Stimulated activated naive CD8-positive, alpha-beta T cell treated with anti-CD3 and anti-CD28 coated beads, Interleukin-15, Interleukin-2, amounts not matched to agents 100 ng/mL and 50 ng/mL, for 24 hours (primary cell): ENCODE measurements around the gene SOBP.

Experiments
- H3K27ac Mint-ChIP-seq: one replicate; pipeline ENCODE4 v1.8.0; 2021; ENCODE audit warnings: mild to moderate bottlenecking, mixed read lengths
- H3K27me3 Mint-ChIP-seq: one replicate; pipeline ENCODE4 v1.8.0; 2021; ENCODE audit warnings: mixed read lengths
- H3K36me3 Mint-ChIP-seq: one replicate; pipeline ENCODE4 v1.8.0; 2021; ENCODE audit warnings: low read depth, mixed read lengths
- H3K4me1 Mint-ChIP-seq: one replicate; pipeline ENCODE4 v1.8.0; 2021; ENCODE audit warnings: low read depth, mixed read lengths
- H3K4me3 Mint-ChIP-seq: one replicate; pipeline ENCODE4 v1.8.0; 2021; ENCODE audit warnings: mild to moderate bottlenecking, mixed read lengths
- H3K9me3 Mint-ChIP-seq: one replicate; pipeline ENCODE4 v1.8.0; 2021; ENCODE audit warnings: mixed read lengths

SOBP gene

DNA sequence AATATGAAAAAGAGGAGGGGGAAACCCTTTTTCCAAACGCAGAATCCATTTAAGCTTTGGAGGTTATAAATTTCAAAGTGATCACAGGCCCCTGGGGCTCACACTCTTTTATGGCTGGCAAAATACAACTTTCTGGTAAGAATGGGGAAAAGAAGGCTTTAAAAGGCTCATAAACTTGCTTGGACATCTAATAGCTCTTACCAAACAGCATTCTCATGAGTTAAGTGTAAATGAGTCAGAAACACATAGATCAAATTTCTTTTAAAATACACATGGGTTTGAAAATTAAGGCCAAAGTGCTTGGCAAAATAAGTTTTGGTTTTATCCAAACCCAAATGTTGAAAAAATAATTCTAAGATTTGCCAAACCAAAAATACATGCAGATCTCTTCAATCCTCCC, 154.6 kb downstream of the SOBP start:
- H3K4me1 Mint-ChIP-seq: peaks cover 3% of the 10 kb centered on the region
- H3K4me3 Mint-ChIP-seq: no peak overlapping the region
- no peaks in the 10 kb centered on the region for H3K36me3 Mint-ChIP-seq
- no peaks in the 10 kb centered on the region for H3K9me3 Mint-ChIP-seq
- H3K27me3 Mint-ChIP-seq: no peaks in the 10 kb centered on the region
- H3K27ac Mint-ChIP-seq: no peak overlapping the region

DNA sequence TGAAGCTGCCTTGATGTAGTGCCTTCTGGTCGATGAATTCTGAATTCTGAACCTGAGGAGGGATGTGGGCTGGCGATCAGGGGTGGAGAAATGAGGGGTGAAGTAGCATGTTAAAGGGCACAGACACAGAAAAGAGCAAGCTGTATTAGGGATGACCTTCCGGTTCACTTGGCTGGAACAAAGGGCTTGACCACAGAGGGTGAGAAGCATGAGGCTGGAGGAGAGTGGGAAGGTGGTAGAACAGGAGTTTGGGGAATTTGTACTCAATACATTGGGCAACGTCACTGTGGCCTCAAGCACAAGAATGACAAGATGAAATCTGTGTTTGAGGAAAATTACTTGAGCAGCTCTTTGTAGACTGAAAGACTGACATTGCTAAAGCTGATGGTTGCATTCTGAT, 155.8 kb downstream of the SOBP start:
- Mint-ChIP-seq H3K4me1 (peaks cover 3% of the 10 kb centered on the region), H3K9me3 (no peaks in the 10 kb centered on the region), H3K36me3 (no peaks in the 10 kb centered on the region), H3K27ac (no peak overlapping the region), H3K4me3 (no peak overlapping the region), H3K27me3 (no peaks in the 10 kb centered on the region)

DNA sequence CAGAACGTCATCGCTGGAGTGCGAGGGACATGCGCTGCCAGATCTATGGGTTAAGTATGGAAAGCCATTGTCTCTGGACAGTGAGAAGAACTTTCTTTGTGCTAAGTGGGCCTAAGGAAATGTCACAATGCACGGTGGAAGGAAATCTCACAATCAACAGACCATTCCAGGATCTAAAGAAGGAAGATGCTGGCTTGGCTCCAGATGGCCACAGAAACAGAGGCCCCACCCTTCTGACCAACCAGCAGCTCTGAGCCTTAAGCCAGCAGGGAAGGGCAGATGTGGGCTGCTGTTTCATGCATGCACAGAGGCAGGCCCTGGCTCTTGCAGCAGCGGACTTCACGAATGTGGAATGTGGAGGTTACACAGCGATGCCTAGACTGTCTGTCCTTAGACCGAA, 156.3 kb downstream of the SOBP start:
- no peaks in the 10 kb centered on the region for H3K27me3 Mint-ChIP-seq
- H3K4me1 Mint-ChIP-seq: peaks cover 3% of the 10 kb centered on the region
- no peak overlapping the region for H3K4me3 Mint-ChIP-seq
- no peak overlapping the region for H3K27ac Mint-ChIP-seq
- H3K9me3 Mint-ChIP-seq: no peaks in the 10 kb centered on the region
- no peaks in the 10 kb centered on the region for H3K36me3 Mint-ChIP-seq

DNA sequence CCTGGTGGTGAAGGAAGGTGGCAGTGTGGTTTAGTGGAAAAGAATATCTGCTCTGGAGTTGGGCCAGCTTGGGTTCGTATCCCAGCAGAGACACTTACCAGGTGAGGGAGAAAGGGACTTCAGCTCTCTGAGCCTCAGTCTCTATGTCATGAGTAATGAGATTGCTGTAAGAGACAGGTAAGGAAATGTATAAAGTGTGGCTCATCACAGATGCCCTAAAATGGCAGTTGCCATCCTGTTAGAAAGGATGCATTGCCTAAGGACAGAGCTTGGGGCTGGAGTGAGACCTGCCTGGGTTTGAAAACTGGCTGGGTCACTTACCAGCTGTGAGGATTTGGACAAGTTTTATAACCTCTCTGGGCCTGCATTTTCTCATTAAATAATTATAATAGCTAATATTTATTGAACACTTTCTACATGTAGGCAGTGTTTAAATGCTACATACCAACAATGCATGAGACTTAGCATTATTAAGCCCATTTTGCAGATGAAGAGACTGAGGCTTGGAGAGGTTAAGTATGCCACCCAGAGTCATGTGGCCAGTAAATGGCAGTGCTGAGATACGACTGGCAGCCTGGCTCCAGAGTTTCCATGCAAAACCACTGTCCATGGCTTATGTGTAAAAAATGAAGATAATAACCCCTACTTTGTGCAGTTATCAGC, 157.0 kb downstream of the SOBP start:
- H3K27ac Mint-ChIP-seq: no peak overlapping the region
- H3K27me3 Mint-ChIP-seq: no peaks in the 10 kb centered on the region
- H3K9me3 Mint-ChIP-seq: peaks cover under 1% of the 10 kb centered on the region
- no peaks in the 10 kb centered on the region for H3K36me3 Mint-ChIP-seq
- peaks cover 3% of the 10 kb centered on the region for H3K4me1 Mint-ChIP-seq
- no peak overlapping the region for H3K4me3 Mint-ChIP-seq

DNA sequence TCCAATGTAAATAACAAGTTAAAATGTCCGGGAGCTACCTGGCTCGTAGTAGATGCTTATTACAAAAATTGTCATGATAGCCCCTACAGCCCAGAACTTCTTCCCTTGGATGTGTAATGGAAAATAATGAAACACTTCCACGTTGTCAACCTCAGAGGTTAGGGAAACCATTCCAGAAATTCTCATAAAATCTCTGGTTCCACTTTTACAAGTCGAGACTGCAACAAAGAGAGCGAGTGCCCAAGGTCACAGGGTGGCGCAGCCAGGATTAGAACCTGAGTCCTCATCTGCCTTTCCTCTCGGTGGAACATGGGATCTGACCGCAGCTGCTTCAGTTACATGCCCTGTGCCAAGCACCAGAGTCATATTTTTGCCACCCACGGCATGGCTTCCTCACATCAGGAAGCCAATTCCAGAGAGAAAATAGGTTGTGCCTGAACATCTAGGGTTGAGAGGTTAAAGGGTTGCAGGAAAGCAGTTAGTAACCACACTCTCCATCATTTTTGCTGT, 157.6 kb downstream of the SOBP start:
- H3K27ac Mint-ChIP-seq: no peak overlapping the region
- H3K9me3 Mint-ChIP-seq: peaks cover 6% of the 10 kb centered on the region
- H3K4me3 Mint-ChIP-seq: no peak overlapping the region
- H3K36me3 Mint-ChIP-seq: no peaks in the 10 kb centered on the region
- H3K4me1 Mint-ChIP-seq: peaks cover 3% of the 10 kb centered on the region
- no peaks in the 10 kb centered on the region for H3K27me3 Mint-ChIP-seq

DNA sequence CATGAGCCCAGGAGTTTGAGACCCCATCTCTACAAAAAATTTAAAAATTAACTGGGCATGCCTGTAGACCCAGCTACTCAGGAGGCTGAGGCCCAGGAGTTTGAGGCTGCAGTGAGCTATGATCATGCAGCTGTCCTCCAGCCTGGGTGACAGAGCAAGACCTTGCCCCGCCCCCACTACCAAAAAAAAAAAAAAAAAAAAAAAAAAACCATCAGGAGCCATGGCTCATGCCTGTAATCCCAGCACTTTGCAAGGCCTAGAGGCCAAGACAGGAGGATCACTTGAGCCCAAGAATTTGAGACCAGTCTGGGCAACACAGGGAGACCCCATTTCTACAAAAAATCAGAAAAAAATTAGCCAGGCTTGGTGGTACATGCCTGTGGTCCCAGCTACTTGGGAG, 159.1 kb downstream of the SOBP start:
- no peaks in the 10 kb centered on the region for H3K4me1 Mint-ChIP-seq
- H3K36me3 Mint-ChIP-seq: no peaks in the 10 kb centered on the region
- no peak overlapping the region for H3K27ac Mint-ChIP-seq
- H3K4me3 Mint-ChIP-seq: no peak overlapping the region
- peaks cover 6% of the 10 kb centered on the region for H3K9me3 Mint-ChIP-seq
- no peaks in the 10 kb centered on the region for H3K27me3 Mint-ChIP-seq

DNA sequence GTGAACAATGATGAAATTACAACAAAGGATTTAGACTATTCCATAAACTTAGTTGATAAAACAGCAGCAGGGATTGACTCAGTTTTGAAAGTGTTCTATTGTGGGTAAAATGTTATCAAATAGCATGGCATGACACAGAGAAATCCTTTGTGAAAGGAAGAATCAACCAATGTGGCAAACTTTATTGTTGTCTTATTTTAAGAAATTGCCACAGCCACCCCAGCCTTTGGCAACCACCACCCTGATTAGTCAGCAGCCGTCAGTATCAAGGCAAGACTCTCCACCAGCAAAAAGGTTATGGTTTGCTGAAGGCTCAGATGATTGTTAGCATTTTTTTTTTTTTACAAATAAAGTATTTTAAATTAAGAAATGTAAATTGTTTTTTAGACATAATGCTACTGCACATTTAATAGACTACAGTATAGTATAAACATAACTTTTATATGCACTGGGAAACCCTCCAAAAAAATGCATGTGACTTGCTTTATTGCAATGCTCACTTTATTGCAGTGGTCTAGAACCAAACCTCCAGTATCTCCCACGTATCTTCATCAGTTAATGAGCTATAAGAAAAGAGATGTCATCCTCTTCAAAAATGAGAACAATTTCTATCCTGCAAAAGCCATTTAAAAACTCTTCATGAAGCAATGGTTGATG, 162.7 kb downstream of the SOBP start:
- H3K36me3 Mint-ChIP-seq: no peaks in the 10 kb centered on the region
- no peak overlapping the region for H3K27ac Mint-ChIP-seq
- H3K4me1 Mint-ChIP-seq: peaks cover 20% of the 10 kb centered on the region
- H3K9me3 Mint-ChIP-seq: peaks cover 6% of the 10 kb centered on the region
- H3K4me3 Mint-ChIP-seq: no peak overlapping the region
- no peaks in the 10 kb centered on the region for H3K27me3 Mint-ChIP-seq

DNA sequence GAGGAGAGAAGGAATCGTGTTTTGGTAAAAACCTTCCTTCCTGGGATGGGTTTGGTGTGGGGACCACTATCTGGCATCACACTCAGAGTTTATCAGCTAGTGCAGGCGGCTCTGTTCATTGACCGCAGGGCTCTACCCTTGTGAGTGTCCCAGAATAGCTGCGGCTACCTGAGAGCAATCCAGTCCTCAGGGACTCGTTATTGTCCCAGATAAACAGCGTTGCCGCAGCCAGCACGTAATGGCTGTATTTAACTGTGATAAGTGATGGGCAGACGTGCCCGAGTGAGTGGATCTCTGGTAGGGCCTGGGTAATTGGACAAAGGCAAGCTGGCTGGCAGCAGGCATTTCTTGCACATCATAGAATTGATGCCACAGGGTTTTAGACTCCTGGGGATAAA, 163.3 kb downstream of the SOBP start:
- H3K4me3 Mint-ChIP-seq: no peak overlapping the region
- H3K9me3 Mint-ChIP-seq: peaks cover 6% of the 10 kb centered on the region
- H3K36me3 Mint-ChIP-seq: no peaks in the 10 kb centered on the region
- H3K4me1 Mint-ChIP-seq: peaks cover 26% of the 10 kb centered on the region
- no peak overlapping the region for H3K27ac Mint-ChIP-seq
- H3K27me3 Mint-ChIP-seq: no peaks in the 10 kb centered on the region

DNA sequence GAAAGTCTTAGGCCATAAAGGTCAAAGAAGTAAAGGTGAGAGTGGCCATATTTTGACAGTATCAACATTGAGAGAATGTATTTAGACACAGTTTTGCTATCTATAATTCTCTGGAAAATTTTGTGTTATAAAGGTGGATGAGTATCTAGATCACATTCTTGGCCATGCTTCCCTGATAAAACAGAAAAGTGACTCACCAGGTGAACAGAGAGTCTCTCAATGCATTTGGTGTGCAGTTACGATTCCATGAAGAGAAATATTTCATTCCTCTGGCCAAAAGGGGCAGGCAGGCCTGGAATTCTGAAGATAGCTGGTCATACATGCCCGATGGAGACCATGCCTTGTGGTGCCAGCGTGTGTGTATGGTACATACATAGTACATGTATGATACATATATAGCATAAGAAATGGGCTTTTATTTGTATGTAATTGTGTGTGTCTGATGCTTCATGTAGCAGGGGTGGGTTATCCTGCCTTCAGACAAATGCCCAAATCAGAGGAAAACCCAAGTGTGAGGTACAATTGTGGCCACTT, 164.0 kb downstream of the SOBP start:
- peaks cover 33% of the 10 kb centered on the region for H3K4me1 Mint-ChIP-seq
- H3K9me3 Mint-ChIP-seq: peaks cover 6% of the 10 kb centered on the region
- H3K4me3 Mint-ChIP-seq: no peak overlapping the region
- no peaks in the 10 kb centered on the region for H3K27me3 Mint-ChIP-seq
- H3K36me3 Mint-ChIP-seq: no peaks in the 10 kb centered on the region
- no peak overlapping the region for H3K27ac Mint-ChIP-seq

DNA sequence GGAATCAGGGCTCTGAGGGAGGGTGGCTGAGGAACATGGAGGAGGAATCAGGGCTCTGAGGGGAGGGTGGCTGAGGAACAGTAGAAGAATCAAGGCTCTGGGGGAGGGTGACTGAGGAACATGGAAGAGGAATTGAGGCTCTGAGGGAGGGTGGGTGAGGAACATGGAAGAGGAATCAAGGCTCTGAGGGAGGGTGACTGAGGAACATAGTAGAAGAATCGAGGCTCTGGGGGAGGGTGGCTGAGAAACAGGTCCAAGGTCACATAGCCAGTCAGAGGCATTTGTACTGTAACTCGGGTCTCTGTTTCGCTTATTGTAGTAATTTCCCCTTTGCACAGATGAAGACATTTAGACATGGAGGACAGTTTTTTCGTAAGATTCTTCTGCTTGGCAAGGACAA, 164.8 kb downstream of the SOBP start:
- H3K4me3 Mint-ChIP-seq: no peak overlapping the region
- no peak overlapping the region for H3K27ac Mint-ChIP-seq
- H3K9me3 Mint-ChIP-seq: peaks cover 6% of the 10 kb centered on the region
- no peaks in the 10 kb centered on the region for H3K36me3 Mint-ChIP-seq
- H3K27me3 Mint-ChIP-seq: no peaks in the 10 kb centered on the region
- peaks cover 40% of the 10 kb centered on the region for H3K4me1 Mint-ChIP-seq

DNA sequence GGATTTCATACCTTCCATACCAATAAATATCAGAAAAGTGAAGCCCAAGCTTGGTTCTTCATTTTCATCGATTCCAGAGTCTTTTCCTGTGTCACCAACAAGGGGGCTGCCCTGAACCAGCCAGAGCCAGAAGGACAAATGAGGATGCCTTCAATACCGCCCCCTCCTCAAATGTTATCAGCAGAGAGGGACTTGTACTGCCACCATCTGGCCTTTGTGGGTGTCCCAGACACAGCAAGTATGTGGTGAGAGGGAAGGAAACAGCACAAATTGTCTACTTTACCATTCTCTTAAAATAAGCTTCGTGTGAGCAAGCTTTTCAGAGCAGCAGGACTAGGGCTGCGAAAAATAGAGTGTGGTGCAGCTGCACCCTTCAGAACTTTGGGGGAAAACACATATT, 165.3 kb downstream of the SOBP start:
- no peak overlapping the region for H3K27ac Mint-ChIP-seq

DNA sequence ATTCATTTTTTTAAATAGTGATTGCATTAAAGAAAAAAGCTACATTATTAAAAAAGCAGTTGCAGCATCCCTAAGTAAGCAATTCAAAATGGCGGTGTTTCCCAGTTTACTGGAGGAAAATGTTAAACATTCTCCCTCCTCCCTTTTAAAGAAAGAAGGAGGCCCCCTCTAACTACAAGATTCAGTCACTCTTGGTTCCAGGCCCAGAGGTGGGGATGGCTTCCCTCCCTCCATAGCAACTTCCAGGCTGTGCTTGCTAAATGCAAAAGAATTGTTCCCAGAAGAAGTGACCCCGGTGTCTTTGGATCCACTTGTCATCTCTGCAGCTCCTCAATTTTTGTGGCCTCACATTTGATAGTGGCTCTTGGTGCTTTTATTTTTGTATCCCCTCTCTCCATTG, 165.9 kb downstream of the SOBP start:
- Mint-ChIP-seq H3K4me1 (peaks cover 40% of the 10 kb centered on the region), H3K36me3 (no peaks in the 10 kb centered on the region), H3K4me3 (no peak overlapping the region), H3K27me3 (no peaks in the 10 kb centered on the region), H3K27ac (no peak overlapping the region), H3K9me3 (peaks cover 6% of the 10 kb centered on the region)

More for the DNA sequence above, 165.3 kb downstream of the SOBP start:
- Mint-ChIP-seq H3K27me3 (no peaks in the 10 kb centered on the region), H3K4me1 (peaks cover 40% of the 10 kb centered on the region), H3K36me3 (no peaks in the 10 kb centered on the region), H3K4me3 (no peak overlapping the region), H3K9me3 (peaks cover 6% of the 10 kb centered on the region)

DNA sequence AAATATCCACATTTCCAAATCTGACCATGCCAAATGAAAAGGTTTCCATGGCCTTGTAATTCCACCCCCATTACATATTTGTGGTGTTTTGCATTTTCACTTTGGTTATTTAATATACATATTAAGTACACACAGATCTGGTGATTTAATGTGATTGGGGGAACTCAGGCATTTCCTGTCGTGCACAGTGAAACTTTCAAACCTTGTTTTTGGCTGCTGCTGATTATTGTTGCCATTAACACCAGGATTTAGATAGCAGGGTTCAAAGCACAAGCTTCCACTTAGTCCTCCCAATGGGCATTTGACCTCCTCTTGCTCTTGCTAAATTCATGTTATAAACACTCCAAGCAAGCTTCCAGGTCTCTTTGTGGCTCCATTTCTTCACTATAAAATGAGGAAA, 166.5 kb downstream of the SOBP start:
- Mint-ChIP-seq H3K27ac (no peak overlapping the region), H3K4me1 (peaks cover 41% of the 10 kb centered on the region), H3K4me3 (no peak overlapping the region)

DNA sequence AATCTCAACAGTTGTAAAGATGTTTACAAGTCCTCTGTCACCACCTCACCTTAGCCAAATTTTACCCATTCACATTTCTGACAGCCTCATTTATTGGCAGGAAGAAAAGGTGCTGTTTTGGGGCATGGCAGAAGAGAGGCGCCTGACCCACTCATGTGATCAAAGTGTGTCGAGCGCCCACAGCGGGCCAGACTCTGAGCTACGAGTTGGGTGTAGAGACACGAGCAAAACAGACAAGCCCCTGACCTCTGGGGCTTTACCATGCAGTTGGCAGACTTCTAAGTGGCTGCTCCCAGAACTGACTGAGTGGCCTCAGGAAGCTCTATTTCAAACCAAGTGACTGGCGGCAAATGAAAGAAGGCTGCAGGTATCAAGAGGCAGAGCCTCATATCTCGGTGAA, 167.0 kb downstream of the SOBP start:
- Mint-ChIP-seq H3K9me3 (peaks cover 6% of the 10 kb centered on the region), H3K4me1 (peaks cover 43% of the 10 kb centered on the region), H3K36me3 (no peaks in the 10 kb centered on the region), H3K27ac (no peak overlapping the region), H3K4me3 (no peak overlapping the region), H3K27me3 (no peaks in the 10 kb centered on the region)

More for the DNA sequence above, 166.5 kb downstream of the SOBP start:
- H3K9me3 Mint-ChIP-seq: peaks cover 6% of the 10 kb centered on the region
- no peaks in the 10 kb centered on the region for H3K36me3 Mint-ChIP-seq
- H3K27me3 Mint-ChIP-seq: no peaks in the 10 kb centered on the region

DNA sequence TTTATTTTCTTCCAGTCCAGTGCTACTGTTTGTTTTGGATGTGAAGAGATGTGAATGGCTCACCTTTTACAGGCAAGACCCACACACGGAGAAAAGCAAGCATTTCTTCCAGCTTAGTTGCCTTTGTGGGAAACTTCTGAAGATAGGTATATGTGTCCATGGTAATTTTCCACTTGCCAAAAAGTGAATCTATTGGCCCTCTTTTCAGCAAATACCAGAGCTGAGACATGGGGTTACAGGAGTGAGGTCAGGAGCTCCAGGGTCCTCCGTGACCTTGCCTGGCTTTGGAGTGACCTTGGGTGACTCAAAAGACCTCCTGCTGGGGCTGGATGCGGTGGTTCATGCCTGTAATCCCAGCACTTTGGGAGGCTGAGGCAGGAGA, 167.4 kb downstream of the SOBP start:
- Mint-ChIP-seq H3K36me3 (no peaks in the 10 kb centered on the region), H3K4me3 (peak overlapping the region; percentile 57), H3K4me1 (peaks cover 43% of the 10 kb centered on the region)

More for the DNA sequence above, 167.4 kb downstream of the SOBP start:
- H3K9me3 Mint-ChIP-seq: peaks cover under 1% of the 10 kb centered on the region
- H3K27ac Mint-ChIP-seq: peak overlapping the region; percentile 79
- H3K27me3 Mint-ChIP-seq: no peaks in the 10 kb centered on the region
